ENCODE results near the gene ZBTB11.

- TF ChIP-seq, protein P1, sequence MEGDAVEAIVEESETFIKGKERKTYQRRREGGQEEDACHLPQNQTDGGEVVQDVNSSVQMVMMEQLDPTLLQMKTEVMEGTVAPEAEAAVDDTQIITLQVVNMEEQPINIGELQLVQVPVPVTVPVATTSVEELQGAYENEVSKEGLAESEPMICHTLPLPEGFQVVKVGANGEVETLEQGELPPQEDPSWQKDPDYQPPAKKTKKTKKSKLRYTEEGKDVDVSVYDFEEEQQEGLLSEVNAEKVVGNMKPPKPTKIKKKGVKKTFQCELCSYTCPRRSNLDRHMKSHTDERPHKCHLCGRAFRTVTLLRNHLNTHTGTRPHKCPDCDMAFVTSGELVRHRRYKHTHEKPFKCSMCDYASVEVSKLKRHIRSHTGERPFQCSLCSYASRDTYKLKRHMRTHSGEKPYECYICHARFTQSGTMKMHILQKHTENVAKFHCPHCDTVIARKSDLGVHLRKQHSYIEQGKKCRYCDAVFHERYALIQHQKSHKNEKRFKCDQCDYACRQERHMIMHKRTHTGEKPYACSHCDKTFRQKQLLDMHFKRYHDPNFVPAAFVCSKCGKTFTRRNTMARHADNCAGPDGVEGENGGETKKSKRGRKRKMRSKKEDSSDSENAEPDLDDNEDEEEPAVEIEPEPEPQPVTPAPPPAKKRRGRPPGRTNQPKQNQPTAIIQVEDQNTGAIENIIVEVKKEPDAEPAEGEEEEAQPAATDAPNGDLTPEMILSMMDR (IDR thresholded peaks at IDR 0.05), result no peak
- TF ChIP-seq POLR2A (IDR thresholded peaks at IDR 0.05), result no peak
Measured at GRCh38 chr3:101719604-101720185, 42.8 kb upstream of the ZBTB11 start.
